NCI-H460 (cell line): ENCODE measurements around the gene DMTF1. TPM values are rescaled to one million over a fixed set of nuclear protein-coding genes. Genes with fewer than 3 reads are reported as not detected.
"Not testable (repeated sequence)": the region's sequence is repeated elsewhere in the genome, so short reads cannot be mapped to it uniquely, and the experiment has no call there.

Experiments used
- DNase-seq: peaks from one replicate; pipeline ENCODE4 v3.0.0-alpha.2; 2016; ENCODE audit warnings: low read depth; ENCODE audit errors: extremely low read depth
- polyA plus RNA-seq: library from polyadenylated mRNA; depleted of rRNA; stranded (reverse); fragments of >200 nt; gene quantifications from 2 replicates; pipeline ENCODE4 v1.2.3, GENCODE V29; 2014; cell fraction: nucleus; rRNA removed
- total RNA-seq: library from RNA; depleted of rRNA; stranded (reverse); fragments of >200 nt; shearing (Covaris generic); gene quantifications from 2 replicates; pipeline ENCODE4 v1.2.3, GENCODE V29; 2014; rRNA removed

Gene DMTF1, protein sequence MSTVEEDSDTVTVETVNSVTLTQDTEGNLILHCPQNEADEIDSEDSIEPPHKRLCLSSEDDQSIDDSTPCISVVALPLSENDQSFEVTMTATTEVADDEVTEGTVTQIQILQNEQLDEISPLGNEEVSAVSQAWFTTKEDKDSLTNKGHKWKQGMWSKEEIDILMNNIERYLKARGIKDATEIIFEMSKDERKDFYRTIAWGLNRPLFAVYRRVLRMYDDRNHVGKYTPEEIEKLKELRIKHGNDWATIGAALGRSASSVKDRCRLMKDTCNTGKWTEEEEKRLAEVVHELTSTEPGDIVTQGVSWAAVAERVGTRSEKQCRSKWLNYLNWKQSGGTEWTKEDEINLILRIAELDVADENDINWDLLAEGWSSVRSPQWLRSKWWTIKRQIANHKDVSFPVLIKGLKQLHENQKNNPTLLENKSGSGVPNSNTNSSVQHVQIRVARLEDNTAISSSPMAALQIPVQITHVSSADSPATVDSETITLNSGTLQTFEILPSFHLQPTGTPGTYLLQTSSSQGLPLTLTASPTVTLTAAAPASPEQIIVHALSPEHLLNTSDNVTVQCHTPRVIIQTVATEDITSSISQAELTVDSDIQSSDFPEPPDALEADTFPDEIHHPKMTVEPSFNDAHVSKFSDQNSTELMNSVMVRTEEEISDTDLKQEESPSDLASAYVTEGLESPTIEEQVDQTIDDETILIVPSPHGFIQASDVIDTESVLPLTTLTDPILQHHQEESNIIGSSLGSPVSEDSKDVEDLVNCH
- total RNA-seq, result 75.8 and 97.0 TPM in 2 replicates
- 160 and 184 TPM in 2 replicates for polyA plus RNA-seq

DNA sequence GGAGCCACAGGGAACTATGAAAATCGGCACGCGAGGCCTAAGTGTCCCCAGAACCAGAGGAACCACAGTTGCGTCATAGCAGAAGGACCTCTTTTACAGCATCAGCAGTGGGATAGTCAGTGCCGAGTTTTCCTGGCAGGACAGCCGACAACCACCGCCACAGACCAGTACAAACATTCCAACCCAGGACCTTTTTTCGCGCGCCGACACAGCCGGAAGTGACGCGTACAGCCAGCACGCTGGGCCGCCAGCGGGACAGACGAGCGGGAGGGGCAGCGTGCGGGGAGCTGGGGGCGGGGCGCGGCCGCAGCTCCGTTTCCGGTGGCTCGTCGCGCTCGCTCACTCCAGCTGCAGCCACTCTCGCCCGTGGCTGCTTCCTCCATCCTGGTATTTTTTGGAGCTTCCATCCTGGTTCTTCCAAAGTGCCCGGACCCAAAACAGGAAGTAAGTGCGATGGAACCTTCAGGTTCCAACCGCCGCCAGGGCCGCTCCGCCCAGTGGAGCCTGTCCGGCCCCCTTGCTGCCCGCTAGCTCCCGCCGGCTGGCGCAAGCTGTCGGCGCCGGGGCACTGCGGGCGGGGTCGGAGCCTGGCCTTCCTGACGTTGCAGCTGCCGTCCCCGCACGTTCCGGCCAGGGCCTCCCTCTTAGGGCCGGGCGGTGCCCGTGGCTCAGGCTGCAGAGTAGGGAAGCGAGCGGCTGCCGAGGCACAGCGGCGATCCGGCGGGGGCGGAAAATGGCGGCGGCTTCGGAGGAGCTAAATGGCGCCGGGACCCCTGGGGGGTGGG, at the start of gene DMTF1:
Gene DMTF1 (plus strand): TSS at position 342 of the 785 bp plus-strand sequence. CDS start 12,489 bp downstream, outside the sequence.
- peak; percentile 94 for DNase-seq

GRCh38 chr7:87105401-87105800, 46.9 kb upstream of the DMTF1 start:
- DNase-seq, result no peak

DNA sequence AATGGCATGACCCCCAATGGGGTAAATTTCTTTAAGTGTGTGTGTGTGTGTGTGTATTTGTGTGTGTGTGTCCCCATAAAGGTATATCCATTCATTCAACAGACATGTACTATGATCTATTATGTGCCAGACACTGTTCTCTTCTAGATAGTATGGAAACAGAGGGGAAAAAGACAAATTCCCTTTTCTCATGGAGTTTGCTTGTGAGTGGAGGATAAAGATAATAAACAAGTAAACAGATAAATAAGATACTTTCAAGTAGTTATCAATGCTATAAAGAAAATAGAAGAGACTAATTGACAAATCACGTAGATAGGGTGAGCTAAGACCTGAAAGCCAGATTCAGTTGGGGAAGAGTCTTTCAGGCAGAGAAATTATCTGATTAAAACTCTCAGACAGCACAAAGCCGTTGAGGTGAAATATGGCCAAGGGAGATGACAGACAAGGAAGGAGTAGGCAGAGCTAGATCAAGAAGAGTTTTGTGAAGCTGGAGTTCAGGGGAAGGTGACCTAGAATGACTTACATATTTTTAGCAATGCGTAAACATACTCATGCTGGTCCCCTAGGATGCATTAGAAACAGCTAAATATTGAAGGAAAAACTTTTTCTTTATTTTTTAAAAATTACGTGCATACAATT, 45.2 kb upstream of the DMTF1 start:
- no peak for DNase-seq

DNA sequence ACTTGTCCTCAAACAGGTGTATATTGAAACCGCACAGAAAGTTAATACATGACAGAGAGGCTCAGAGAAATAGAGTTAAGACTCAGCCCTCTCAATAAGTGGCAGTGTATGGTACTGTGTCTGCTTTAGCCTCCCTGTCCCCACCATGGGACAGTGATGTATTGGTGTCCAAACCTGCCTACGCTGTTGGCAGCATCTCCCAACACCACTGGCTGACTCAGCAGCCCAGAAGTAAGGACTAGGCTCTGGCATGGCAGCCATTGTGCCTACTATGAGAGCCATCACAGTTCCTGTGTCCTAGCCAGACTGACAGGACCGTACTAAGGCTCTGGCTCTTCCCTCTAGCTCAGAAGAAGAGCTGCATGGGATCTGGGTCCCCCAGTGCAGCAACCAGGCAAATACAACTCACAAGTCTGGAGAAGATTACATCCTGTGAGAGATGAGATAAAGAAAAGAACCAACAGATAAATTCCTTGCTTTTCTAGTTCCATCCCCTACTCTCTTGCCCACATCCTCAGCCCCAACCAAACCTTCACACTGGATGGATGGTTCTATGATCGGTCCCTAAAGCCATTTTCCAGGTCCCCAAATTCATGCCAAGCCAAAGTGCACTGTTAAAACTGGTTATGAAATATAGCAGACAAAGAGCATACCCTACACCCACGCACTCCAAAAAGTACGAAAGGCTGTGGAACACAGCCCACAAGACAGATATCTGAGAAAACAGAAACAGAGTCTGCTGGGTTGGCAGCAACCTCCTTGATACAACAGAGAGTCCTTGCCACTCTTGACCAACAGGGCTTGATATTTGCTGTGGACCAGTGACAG, 44.1 kb upstream of the DMTF1 start:
- no peak for DNase-seq

DNA sequence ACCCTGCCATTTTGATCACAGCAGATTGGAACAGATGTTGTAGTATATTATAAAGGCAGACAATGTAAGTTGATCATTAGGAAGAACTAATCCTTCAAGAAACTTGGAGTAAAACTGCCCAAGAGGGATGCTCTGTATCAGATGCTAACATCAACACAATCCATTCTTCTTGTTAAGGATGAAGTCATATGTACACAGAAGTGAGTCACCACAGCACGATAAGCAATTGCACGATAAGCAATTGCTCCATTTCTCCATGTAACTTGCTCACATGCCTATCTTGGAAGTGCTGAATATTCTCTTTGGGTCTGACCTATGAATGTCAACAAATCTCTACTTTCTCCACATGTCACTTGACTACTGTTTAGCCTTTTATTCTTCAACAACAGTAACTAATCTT, 41.5 kb upstream of the DMTF1 start:
- peak; percentile 7 for DNase-seq

DNA sequence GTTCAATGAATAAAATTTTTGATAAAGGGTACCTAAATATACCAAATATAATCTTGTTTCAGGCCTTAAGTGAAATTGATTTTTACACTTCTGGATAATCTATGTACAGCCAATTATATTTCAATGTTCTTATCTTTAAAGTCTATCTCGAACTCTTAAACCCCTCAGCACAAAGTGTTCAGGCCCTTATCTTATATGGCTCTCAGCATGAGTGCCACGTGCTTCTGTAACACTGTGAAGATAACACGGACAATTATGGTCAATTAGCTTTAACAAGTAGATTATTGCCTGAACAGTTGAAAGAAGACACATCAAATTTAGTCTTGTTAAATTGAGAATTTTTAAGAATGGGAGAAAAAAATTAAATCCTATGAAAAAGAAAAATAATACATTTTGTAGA, 40.4 kb upstream of the DMTF1 start:
- DNase-seq, result no peak

DNA sequence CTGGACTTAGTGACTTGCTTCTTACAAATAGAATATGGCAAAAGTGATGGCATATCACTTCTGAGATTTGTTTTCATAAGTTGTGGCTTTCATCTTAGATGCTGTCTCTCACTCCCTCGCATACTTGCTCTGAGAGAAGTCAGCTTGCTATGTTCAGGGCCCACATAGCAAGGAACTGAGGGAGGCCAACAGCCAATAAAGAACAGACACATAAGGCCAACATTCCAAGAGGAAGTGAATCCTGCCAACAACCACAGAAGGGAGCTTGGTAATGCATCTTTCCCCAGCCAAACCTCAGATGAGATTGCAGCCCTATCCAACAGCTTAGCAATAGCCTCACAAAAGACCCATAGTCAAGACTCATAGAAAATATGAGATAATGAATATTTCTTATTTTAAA, 39.2 kb upstream of the DMTF1 start:
- no peak for DNase-seq

DNA sequence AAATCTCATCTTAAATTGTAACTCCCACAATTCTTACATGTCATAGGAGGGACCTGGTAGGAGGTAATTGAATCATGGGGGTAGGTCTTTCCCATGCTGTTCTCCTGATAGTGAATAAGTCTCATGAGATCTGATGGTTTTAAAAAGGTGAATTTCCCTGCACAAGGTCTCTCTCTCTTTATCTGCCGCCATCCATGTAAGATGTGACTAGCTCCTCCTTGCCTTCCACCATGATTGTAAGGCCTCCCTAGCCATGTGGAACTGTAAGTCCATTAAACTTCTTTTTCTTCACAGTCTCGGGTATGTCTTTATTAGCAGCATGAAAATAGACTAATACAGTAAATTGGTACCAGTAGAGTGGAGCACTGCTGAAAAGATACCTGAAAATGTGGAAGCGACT, 38.3 kb upstream of the DMTF1 start:
- not testable (repeated sequence) for DNase-seq

GRCh38 chr7:87115772-87116171, 36.5 kb upstream of the DMTF1 start:
- not testable (repeated sequence) for DNase-seq

DNA sequence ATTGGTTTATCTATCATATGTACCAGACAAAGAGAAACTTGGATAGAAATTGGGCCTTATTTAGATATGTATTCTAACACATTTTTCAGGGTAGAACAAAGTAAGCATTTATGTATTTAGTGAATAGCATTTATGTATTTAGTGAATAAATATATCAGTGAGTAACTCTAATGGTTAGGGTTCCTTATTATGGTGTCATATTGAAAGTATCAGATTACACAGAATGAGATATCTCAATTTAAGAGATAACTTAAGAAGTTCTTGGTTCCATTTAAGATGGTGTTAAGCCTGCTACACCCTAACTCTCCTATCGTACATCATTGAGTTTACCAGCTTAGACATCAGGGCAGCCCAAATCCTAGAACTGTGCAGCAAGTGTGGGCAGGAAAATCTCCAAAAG, 35.9 kb upstream of the DMTF1 start:
- no peak for DNase-seq

- DNase-seq, result no peak
Measured at GRCh38 chr7:87119581-87119980, 32.7 kb upstream of the DMTF1 start.

GRCh38 chr7:87123105-87123504, 29.1 kb upstream of the DMTF1 start:
- DNase-seq, result no peak

DNA sequence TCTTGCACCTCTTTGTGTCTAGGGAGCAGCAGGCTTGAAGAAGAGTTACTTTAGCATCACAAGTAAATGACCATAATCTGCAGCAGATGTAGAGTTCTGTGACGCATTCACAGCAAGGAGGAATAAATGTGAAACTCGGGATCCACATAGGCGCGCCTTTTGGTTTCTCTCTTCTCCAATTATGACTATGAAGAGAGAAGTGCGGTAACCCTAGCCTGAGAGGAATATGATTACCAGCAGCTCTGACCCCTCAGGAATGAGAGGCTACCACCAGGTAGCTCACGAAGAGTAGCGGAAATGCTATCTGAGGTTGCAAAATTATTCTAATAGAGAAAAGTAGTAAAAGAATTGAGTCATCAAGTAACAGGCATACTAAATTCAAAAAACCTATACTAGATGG, 25.2 kb upstream of the DMTF1 start:
- DNase-seq, result no peak

DNA sequence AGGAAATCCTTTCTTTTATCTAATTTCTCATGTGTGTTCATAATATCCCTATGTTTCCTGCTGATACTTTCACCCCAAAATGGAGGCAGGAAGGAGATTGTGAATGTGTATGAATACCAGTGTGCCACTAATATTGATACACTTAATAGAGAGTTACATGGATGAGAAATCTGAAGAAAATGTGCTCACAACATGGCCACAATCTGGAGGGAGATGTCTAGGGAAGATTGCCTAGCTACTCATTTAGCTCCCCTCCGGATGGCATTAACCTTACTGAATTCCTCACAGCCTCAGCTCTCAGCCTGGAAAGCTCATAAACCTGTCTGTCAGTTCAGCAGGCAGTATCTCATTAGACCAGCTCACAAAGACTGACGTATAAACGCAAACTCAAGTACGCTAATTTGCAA, 23.4 kb upstream of the DMTF1 start:
- DNase-seq, result no peak

DNA sequence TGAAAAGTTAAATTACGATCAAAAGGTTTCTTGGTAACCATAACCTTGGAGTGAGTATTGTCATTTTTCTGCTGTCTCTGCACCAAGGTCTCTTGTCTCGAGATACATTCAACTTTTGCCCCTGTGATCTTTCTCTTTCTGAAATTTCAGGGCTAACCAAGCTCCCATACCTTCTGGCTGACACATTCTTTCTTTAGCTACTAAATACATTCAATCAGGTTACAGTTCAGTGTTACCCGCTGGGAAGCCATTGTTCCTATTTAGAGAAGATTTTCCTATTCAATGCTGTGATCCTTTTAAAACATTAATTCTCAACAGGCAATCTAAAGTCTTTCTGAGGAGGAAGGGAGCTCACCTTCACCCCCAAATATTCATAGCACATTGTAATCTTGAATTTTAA, 22.9 kb upstream of the DMTF1 start:
- no peak for DNase-seq

DNA sequence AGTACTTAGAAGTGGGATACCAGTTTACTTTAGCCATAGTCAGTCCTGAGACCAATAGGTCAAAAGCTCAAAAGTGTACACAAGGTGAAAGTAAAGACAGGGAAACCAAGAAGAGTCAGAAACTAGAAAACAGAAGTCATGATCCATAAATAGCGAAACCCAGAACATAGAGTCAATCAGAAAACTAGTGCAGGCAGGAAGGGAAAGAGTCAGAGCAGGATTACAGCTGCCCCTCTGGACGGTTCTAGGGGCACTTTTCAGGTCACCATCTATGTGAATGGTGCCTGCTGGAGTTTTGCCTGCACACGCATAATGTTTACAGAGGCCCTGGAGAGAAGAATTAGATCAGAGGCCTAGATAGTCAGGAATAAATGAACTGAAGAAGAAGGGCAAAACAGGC, 22.4 kb upstream of the DMTF1 start:
- DNase-seq, result no peak

DNA sequence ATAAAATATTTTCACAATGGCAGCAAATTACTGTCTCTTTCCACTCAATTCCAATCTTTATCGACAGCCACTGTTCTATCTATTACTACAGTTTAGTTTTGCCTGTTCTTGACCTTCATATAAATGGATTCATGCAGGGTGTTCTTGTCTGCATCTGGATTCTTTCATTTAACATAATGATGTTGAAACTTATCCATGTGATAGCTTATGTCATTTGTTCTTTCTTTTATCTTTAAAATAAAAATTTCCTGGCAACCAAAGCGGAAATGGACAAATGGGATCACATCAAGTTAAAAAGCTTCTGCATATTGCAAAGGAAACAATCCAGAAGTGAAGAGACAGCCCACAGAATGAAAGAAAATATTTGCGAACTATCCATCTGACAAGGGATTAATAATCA, 20.5 kb upstream of the DMTF1 start:
- DNase-seq, result no peak

GRCh38 chr7:87137271-87137670, 15.0 kb upstream of the DMTF1 start:
- DNase-seq, result no peak

GRCh38 chr7:87139514-87139913, 12.7 kb upstream of the DMTF1 start:
- no peak for DNase-seq

DNA sequence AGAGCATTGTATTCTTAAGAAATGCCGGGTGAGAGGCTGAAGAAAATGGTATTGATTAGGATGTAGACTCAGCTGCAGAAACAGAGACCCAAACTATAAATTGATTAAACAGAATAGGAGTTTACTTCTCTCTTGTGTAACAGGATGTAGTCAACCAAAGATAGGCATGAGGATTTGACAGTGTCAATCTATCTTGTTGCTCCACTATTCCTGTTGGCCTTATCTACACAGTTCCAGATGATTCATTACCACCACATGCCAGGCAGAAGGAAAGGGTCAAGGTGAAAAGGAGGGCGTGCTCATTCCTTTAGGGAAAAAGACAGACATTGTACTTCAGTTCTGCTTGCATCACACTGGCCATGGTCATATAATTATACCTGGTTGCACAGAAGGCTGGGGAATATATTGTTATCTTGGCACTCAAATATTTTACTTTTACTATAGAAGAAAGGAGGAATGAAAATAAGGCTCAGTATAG, 11.9 kb upstream of the DMTF1 start:
- DNase-seq, result no peak
